Liver (tissue), 9 donors: ENCODE data around the gene BTBD19. TPM values are rescaled to one million over a fixed set of nuclear protein-coding genes. Genes with fewer than 3 reads are reported as not detected.

Source experiments
- DNase-seq: peaks from one replicate; pipeline ENCODE4 v3.0.0-alpha.2; 2017; ENCODE audit warnings: low spot score
- H3K27ac ChIP-seq, 2 donors: one replicate each; pipeline ENCODE4 v1.7.0; 2013; ENCODE audit warnings: inconsistent platforms in 2 of 2, low read length in 2 of 2, control low read depth in 1 of 2, low read depth in 1 of 2, mild to moderate bottlenecking in 1 of 2
- H3K27me3 ChIP-seq, 4 donors: one replicate each; pipeline versions ENCODE4 v1.6.1 to v1.7.0; 2013; ENCODE audit warnings: low read length in 3 of 4, inconsistent platforms in 1 of 4, mild to moderate bottlenecking in 1 of 4, moderate library complexity in 1 of 4; ENCODE audit not compliant: control insufficient read depth in 4 of 4, insufficient read depth in 4 of 4
- H3K36me3 ChIP-seq, 4 donors: one replicate each; pipeline versions ENCODE4 v1.6.1 to v1.7.0; 2013; ENCODE audit warnings: low read length in 3 of 4, mild to moderate bottlenecking in 3 of 4, low read depth in 1 of 4, moderate library complexity in 1 of 4; ENCODE audit not compliant: control insufficient read depth in 4 of 4, insufficient read depth in 3 of 4
- H3K4me1 ChIP-seq, 4 donors: one replicate each; pipeline versions ENCODE4 v1.6.1 to v1.7.0; 2013; ENCODE audit warnings: low read length in 3 of 4, mild to moderate bottlenecking in 3 of 4, moderate library complexity in 1 of 4; ENCODE audit not compliant: control insufficient read depth in 4 of 4, insufficient read depth in 4 of 4
- H3K4me3 ChIP-seq, 3 donors: one replicate each; pipeline versions ENCODE4 v1.6.1 to v1.7.0; 2013; ENCODE audit warnings: low read length in 3 of 3, control low read depth in 1 of 3, low read depth in 1 of 3, mild to moderate bottlenecking in 1 of 3
- H3K9ac ChIP-seq, 2 donors: one replicate each; pipeline ENCODE4 v1.7.0; 2013; ENCODE audit warnings: low read length in 2 of 2, mild to moderate bottlenecking in 2 of 2, moderate library complexity in 2 of 2, control low read depth in 1 of 2, low read depth in 1 of 2
- H3K9me3 ChIP-seq, 4 donors: one replicate each; pipeline versions ENCODE4 v1.6.1 to v1.7.0; 2013; ENCODE audit warnings: low read length in 3 of 4; ENCODE audit not compliant: control insufficient read depth in 4 of 4
- ATF3 ChIP-seq: IDR thresholded peaks from 2 replicates; pipeline ENCODE4 v1.6.1; 2016; ENCODE audit warnings: antibody characterized with exemption
- CTCF ChIP-seq: fragments of 150-350 bp; IDR thresholded peaks from 2 replicates; pipeline ENCODE4 v1.5.1; 2017; ENCODE audit warnings: improper control_type of control experiment, low read depth, low read length; ENCODE audit not compliant: missing input control
- EGR1 ChIP-seq, 2 donors: IDR thresholded peaks; 2 replicates each; pipeline ENCODE4 v1.6.1; 2016 to 2018; ENCODE audit warnings: antibody characterized with exemption in 2 of 2, low read depth in 2 of 2
- FOXA1 ChIP-seq: IDR thresholded peaks from 2 replicates; pipeline ENCODE4 v1.6.1; 2016; ENCODE audit warnings: antibody characterized with exemption
- FOXA2 ChIP-seq: IDR thresholded peaks from 2 replicates; pipeline ENCODE4 v1.6.1; 2016; ENCODE audit warnings: antibody characterized with exemption
- GABPA ChIP-seq, 2 donors: IDR thresholded peaks in 1 of 2; conservative IDR thresholded peaks in 1 of 2; 2 replicates each; pipeline ENCODE4 v1.6.1; 2016; ENCODE audit warnings: antibody characterized with exemption in 2 of 2, mild to moderate bottlenecking in 1 of 2, moderate library complexity in 1 of 2
- HNF4A ChIP-seq, 2 donors: conservative IDR thresholded peaks; 2 replicates each; pipeline ENCODE4 v1.6.1; 2016; ENCODE audit warnings: antibody characterized with exemption in 2 of 2, mild to moderate bottlenecking in 2 of 2
- HNF4G ChIP-seq: IDR thresholded peaks from 2 replicates; pipeline ENCODE4 v1.6.1; 2016; ENCODE audit warnings: antibody characterized with exemption
- JUND ChIP-seq, 2 donors: IDR thresholded peaks; 2 replicates each; pipeline ENCODE4 v1.6.1; 2016; ENCODE audit warnings: antibody characterized with exemption in 2 of 2
- MAX ChIP-seq: IDR thresholded peaks from 2 replicates; pipeline ENCODE4 v1.6.1; 2016; ENCODE audit warnings: antibody characterized with exemption
- RAD21 ChIP-seq, 2 donors: IDR thresholded peaks; 2 replicates each; pipeline ENCODE4 v1.6.1; 2016; ENCODE audit warnings: antibody characterized with exemption in 2 of 2, mild to moderate bottlenecking in 2 of 2
- REST ChIP-seq: IDR thresholded peaks from 2 replicates; pipeline ENCODE4 v1.6.1; 2016; ENCODE audit warnings: antibody characterized with exemption, mild to moderate bottlenecking
- RXRA ChIP-seq, 2 donors: IDR thresholded peaks; 2 replicates each; pipeline ENCODE4 v1.6.1; 2017 to 2018; ENCODE audit warnings: antibody characterized with exemption in 2 of 2, mild to moderate bottlenecking in 1 of 2
- SP1 ChIP-seq: IDR thresholded peaks from 2 replicates; pipeline ENCODE4 v1.6.1; 2018; ENCODE audit warnings: antibody characterized with exemption, mild to moderate bottlenecking
- TAF1 ChIP-seq: conservative IDR thresholded peaks from 2 replicates; pipeline ENCODE4 v1.6.1; 2016; ENCODE audit warnings: antibody characterized with exemption, mild to moderate bottlenecking
- YY1 ChIP-seq: IDR thresholded peaks from 2 replicates; pipeline ENCODE4 v1.6.1; 2016; ENCODE audit warnings: antibody characterized with exemption, mild to moderate bottlenecking
- ZBTB33 ChIP-seq: IDR thresholded peaks from 2 replicates; pipeline ENCODE4 v1.6.1; 2016; ENCODE audit warnings: antibody characterized with exemption
- WGBS: extraction: QIAGEN DNeasy Blood & Tissue Kit; methylation state at CpG from one replicate; pipeline ENCODE4 v1.1.7; 2013; 5-methylcytosine and 5-hydroxymethylcytosine counted together
- polyA plus RNA-seq, 2 donors: library from polyadenylated mRNA; stranded (reverse) in 1 of 2; unstranded in 1 of 2; fragments of 200-250 nt in 1 of 2; fragments of >200 nt in 1 of 2; fragmentation: Nextera tagmentation in 1 of 2; extraction: Ambion mirVana in 1 of 2; gene quantifications; one replicate each; pipeline versions ENCODE4 v1.2.1 to v1.2.3, GENCODE V29; 2013 to 2015
- total RNA-seq, 2 donors: library from RNA; depleted of rRNA; stranded (reverse); fragments of >200 nt; gene quantifications; one replicate each; pipeline ENCODE4 v1.2.3, GENCODE V29; 2014
- donor health status: healthy.
- donor health status: healthy.
- donor health status: healthy.
- donor health status: healthy.
- donor health status: healthy.

Gene BTBD19
- total and polyA plus RNA-seq, 4 donors: 1.3 to 3.1 (median 2.6) TPM

- WGBS: 96% methylated on average over 6 of the region's 6 CpGs
- Histone ChIP-seq H3K9me3 (no peaks in the 10 kb centered on the region), H3K9ac (no peak overlapping the region), H3K27me3 (no peaks in the 10 kb centered on the region), H3K4me1 (peaks cover 2 to 19% (median 11%) of the 10 kb centered on the region in 4 donors), H3K36me3 (peaks cover 5 to 29% (median 18%) of the 10 kb centered on the region in 4 donors), H3K4me3 (no peak overlapping the region), H3K27ac (no peak overlapping the region)
- no peak for DNase-seq
- TF ChIP-seq YY1 (no peak), FOXA2 (no peak), RAD21 (IDR thresholded peaks at IDR 0.05) (no peak), JUND (IDR thresholded peaks at IDR 0.05) (no peak), FOXA1 (no peak), TAF1 (no peak), MAX (no peak), GABPA (IDR thresholded peaks at IDR 0.05 in 1 of 2, conservative IDR thresholded peaks at IDR 0.05 in 1 of 2) (no peak), RXRA (IDR thresholded peaks at IDR 0.05) (no peak), HNF4G (no peak), HNF4A (conservative IDR thresholded peaks at IDR 0.05) (no peak), CTCF (no peak), REST (no peak), EGR1 (IDR thresholded peaks at IDR 0.05; ENCODE audit: low read depth in 2 of 2) (no peak), ZBTB33 (no peak), SP1 (no peak), ATF3 (no peak)
These were observed 29.4 kb upstream of the BTBD19 start for GRCh38 chr1:44778705-44779576.
